HUES6 (cell line): ENCODE measurements around the gene ARHGAP20.

ENCODE experiments used
- H3K27ac ChIP-seq: 2 replicates; pipeline ENCODE4 v1.7.0; 2013; ENCODE audit warnings: low read depth, mild to moderate bottlenecking, low read length, inconsistent platforms
- H3K27me3 ChIP-seq: 2 replicates; pipeline ENCODE4 v1.6.1; 2013; ENCODE audit warnings: low read length; ENCODE audit not compliant: control insufficient read depth, insufficient read depth
- H3K36me3 ChIP-seq: 2 replicates; pipeline ENCODE4 v1.6.1; 2013; ENCODE audit warnings: low read length; ENCODE audit not compliant: control insufficient read depth, insufficient read depth
- H3K4me1 ChIP-seq: 2 replicates; pipeline ENCODE4 v1.6.1; 2013; ENCODE audit warnings: low read length; ENCODE audit not compliant: control insufficient read depth, insufficient read depth
- H3K4me3 ChIP-seq: 2 replicates; pipeline ENCODE4 v1.5.1; 2013; ENCODE audit warnings: low read depth, low read length
- H3K9ac ChIP-seq: one replicate; pipeline ENCODE4 v1.6.1; 2013; ENCODE audit warnings: mild to moderate bottlenecking, low read length
- H3K9me3 ChIP-seq: 2 replicates; pipeline ENCODE4 v1.6.1; 2013; ENCODE audit warnings: low read depth, low read length; ENCODE audit not compliant: control insufficient read depth, insufficient read depth

The ARHGAP20 gene

DNA sequence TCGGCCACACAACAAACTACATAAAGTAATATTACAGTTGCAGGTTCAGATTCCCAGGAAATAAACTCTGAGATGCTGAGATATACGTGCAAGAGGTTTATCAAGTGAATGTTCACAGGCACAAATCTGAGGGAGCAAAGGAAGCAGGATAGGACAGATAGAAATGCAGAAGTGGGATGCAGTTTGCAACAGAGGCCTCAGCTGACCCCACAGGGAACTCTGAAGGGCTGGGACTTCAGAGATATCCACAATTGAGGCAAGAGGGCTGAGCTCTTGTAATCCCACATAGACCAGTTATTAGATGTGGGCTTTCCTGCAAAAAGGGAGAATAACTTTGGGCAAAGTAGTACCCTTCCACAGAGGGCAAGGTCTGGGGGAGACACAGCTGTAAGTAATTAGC lies 25.4 kb upstream of the ARHGAP20 start:
- Histone ChIP-seq H3K9me3 (no peaks in the 10 kb centered on the region), H3K4me1 (no peaks in the 10 kb centered on the region), H3K27ac (no peak overlapping the region), H3K27me3 (no peaks in the 10 kb centered on the region), H3K9ac (no peak overlapping the region), H3K4me3 (no peak overlapping the region), H3K36me3 (no peaks in the 10 kb centered on the region)

DNA sequence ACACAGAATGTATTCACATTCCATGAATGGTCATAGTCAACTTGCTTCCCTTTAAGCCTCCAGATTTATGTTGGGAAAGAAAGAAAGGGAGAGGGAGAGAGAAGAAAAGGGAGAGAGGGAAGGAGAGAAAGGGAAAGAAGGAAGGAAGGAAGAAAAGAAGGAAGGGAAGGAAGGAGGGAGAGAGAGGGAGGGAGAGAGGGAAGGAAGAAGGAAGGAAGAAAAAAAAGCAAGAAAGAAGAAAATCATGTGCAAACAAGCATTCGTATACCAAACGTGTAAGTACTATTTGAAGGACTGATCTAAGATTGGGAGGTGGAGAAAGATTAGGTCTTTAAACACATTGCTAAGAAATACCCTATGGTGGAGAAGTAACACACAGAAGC lies 23.9 kb upstream of the ARHGAP20 start:
- H3K36me3 ChIP-seq: no peaks in the 10 kb centered on the region
- H3K27me3 ChIP-seq: no peaks in the 10 kb centered on the region
- H3K9ac ChIP-seq: no peak overlapping the region
- no peak overlapping the region for H3K4me3 ChIP-seq
- H3K4me1 ChIP-seq: no peaks in the 10 kb centered on the region
- H3K27ac ChIP-seq: no peak overlapping the region
- H3K9me3 ChIP-seq: no peaks in the 10 kb centered on the region

DNA sequence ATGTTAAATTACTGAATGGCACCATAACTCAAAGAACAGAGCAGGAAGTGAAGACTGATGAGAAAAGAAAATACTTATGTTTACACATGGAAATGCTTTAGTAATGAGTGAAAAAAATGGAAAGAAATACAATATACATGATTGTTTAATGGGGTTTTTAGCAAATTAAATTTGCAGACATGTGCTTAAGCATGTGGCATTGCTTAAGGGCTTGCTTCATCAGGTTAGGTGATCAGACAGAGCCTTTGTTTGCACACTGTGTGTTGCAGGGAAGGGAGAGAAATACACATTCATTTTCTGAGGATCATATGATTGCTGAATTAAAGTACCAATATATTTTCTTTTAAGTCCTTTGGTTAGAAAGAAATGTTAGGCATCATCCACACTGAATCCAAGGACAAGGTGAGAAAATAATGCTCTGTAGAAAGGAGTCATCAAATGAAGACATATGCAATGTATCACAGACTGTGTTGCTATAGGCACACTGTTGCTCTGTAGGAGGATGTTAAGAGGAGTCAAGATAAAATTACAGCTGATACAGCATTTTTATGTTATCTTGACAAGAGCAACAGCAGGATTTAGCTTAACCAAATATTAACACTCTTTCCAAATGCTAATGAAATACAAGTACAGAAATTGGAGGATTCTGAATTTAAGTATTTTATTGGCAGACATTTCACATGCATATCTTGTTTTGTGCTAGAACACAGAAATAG lies 23.4 kb upstream of the ARHGAP20 start:
- H3K4me3 ChIP-seq: no peak overlapping the region
- no peak overlapping the region for H3K9ac ChIP-seq
- no peak overlapping the region for H3K27ac ChIP-seq
- H3K36me3 ChIP-seq: no peaks in the 10 kb centered on the region
- no peaks in the 10 kb centered on the region for H3K4me1 ChIP-seq
- no peaks in the 10 kb centered on the region for H3K27me3 ChIP-seq
- H3K9me3 ChIP-seq: no peaks in the 10 kb centered on the region

DNA sequence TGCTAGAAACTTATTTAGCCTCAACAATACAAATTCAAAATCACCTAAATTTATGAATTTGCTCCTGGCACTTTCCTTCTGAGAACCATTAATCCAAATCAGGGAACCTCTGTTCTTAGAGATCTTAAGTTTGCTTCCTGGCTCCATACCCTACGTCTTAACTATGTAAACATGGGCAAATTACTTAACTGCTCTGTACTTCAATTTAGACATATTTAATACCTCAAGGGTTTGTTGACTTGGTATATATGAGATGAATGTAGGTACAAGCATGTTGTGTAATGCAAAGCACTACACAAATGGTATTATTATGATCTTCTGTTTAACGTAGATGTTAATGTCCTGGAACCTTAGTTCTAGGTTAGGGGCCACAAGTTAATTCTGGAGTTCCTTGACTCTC lies 22.6 kb upstream of the ARHGAP20 start:
- Histone ChIP-seq H3K4me1 (no peaks in the 10 kb centered on the region), H3K4me3 (no peak overlapping the region), H3K27ac (no peak overlapping the region), H3K36me3 (no peaks in the 10 kb centered on the region), H3K9ac (no peak overlapping the region), H3K9me3 (no peaks in the 10 kb centered on the region), H3K27me3 (no peaks in the 10 kb centered on the region)

DNA sequence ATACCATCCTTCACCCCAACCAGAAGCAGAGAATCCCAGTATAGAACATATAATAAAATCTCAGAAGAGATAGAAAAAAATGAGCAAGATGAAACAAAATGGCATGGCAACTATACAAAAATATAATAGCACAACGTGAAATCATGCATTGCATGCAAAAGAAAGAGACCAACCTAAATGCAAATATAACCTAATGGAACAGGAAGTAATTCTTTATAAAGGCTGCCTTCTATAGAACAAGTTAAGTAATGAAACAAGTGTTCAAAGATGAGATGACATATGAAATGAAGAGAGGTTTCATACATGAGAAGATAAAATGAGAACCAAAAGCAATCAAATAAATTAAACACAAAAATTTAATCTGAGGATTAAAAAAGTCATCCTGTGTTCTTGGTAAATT lies 18.5 kb upstream of the ARHGAP20 start:
- H3K4me1 ChIP-seq: no peaks in the 10 kb centered on the region
- H3K27ac ChIP-seq: no peak overlapping the region
- H3K27me3 ChIP-seq: no peaks in the 10 kb centered on the region
- H3K9ac ChIP-seq: no peak overlapping the region
- H3K4me3 ChIP-seq: no peak overlapping the region
- no peaks in the 10 kb centered on the region for H3K36me3 ChIP-seq
- H3K9me3 ChIP-seq: no peaks in the 10 kb centered on the region

DNA sequence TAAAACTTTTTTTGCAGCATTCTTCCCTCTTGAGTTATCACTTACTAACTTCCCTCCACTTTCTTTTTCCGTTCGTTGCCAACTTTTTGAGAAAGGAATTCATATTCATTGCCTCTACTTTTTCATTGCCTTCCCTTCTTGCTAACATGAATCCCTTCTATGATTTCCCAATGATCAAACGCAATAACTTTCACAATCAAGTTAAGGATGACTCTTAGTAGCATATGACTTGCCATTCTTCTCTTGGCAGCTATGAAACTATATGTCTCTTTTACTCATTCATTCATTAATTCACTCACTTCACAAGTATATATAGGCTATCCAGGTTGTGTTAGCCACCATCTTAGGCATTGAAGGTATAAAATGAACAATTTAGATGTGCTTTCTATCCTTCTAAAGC lies 16.6 kb upstream of the ARHGAP20 start:
- no peaks in the 10 kb centered on the region for H3K4me1 ChIP-seq
- no peaks in the 10 kb centered on the region for H3K9me3 ChIP-seq
- no peak overlapping the region for H3K9ac ChIP-seq
- no peak overlapping the region for H3K4me3 ChIP-seq
- no peak overlapping the region for H3K27ac ChIP-seq
- no peaks in the 10 kb centered on the region for H3K36me3 ChIP-seq
- H3K27me3 ChIP-seq: no peaks in the 10 kb centered on the region

DNA sequence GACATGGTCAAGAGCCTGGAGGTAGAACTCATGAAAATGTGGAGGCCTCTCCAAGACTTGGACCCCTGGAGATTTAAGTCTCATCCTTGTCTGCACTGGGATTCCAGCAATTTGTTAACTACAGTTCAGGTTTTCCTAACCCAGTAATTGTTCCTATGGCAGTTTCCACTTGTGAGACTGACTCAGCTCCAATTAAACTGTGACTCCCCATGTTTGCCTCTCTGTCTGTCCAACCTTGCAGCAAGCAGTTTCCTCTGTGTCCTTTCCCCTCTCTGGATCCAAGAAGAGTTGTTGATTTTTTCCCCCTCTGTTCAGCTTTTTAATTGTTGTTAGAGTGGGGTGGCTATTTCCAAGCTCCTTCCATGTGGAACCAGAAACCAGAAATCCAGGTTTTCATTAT lies 16.2 kb upstream of the ARHGAP20 start:
- Histone ChIP-seq H3K36me3 (no peaks in the 10 kb centered on the region), H3K27me3 (no peaks in the 10 kb centered on the region), H3K9me3 (no peaks in the 10 kb centered on the region), H3K27ac (no peak overlapping the region), H3K9ac (no peak overlapping the region), H3K4me1 (no peaks in the 10 kb centered on the region), H3K4me3 (no peak overlapping the region)

DNA sequence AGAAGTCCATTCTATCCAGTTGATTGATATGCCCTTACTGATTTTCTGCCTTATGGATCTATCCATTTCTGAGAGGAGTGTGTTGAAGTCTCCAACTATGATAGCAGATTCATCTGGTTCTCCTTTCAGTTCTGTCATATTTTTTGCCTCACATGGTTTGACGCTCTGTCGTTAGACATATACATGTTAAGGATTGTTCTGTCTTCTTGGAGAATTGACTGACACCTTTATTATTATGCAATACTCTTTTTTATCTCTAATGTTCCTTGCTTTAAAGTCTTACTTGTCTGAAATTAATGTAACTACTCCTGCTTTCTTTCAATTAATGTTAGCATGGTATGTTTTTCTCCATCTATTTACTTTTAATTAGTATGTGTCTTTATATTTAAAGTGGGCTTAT lies 12.1 kb upstream of the ARHGAP20 start:
- Histone ChIP-seq H3K4me1 (no peaks in the 10 kb centered on the region), H3K36me3 (no peaks in the 10 kb centered on the region), H3K4me3 (no peak overlapping the region), H3K9me3 (no peaks in the 10 kb centered on the region), H3K27ac (no peak overlapping the region), H3K9ac (no peak overlapping the region), H3K27me3 (peaks cover 19% of the 10 kb centered on the region; the same call in 1 of the 2 replicates)

DNA sequence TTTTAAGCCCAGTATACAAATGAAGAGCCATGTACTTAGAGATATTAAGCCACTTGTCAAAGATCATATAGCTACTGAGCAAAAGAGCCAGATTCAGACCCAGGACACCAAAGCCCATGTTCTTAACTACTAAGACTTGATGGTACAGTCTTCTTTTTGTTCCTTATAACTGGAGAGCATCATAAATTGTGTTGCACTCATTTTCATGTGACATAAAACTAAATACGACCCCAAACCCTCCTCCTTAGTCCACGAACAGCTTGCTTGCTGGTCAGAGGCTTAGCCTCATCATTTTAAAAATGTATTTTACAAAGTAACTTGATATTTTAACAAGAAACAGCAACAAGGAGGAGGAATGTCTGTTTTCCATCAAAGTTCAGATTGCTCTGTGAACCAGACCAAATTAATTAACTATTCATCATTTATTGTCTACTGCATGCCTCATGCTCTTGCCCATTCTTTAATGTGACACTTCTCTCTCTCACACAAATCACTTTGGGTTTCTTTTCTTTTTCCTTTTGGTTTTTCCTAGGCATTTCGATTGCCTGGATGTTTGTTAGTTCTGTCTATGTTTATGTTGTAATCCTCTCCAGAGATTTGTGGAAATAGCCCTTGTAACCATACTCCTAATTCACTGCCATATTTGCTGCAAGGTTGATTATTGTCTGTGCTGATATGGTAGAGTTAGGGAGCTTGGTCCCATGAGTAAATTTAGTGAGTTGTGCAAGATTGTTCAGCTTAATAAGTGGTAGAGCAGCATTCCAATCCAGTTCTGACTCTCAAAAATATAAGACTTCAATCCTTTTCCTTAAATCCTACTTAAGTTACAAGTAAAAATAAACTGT lies 8.4 kb upstream of the ARHGAP20 start:
- no peak overlapping the region for H3K4me3 ChIP-seq
- H3K4me1 ChIP-seq: no peaks in the 10 kb centered on the region
- H3K36me3 ChIP-seq: no peaks in the 10 kb centered on the region
- H3K9ac ChIP-seq: no peak overlapping the region
- no peak overlapping the region for H3K27ac ChIP-seq
- H3K27me3 ChIP-seq: peaks cover 50% of the 10 kb centered on the region
- H3K9me3 ChIP-seq: no peaks in the 10 kb centered on the region

DNA sequence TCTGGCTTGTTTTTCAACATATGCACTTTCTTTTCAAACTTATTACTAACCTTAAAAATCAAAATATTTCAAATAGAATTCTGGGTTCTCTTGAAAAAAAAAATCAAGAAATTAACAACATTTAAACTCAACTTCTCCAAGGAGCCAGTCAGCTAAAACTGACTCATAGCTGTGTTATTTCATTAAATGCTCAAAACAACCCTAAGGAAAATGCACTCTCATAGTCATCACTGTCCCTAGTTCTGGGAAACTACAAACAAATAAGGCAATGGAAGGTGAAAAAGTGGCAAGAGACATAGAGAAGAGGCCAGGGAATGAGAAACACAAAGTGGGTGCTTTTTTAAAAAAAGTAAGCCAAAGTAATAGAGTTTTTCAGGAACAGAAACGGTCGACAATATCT lies 4.1 kb upstream of the ARHGAP20 start:
- Histone ChIP-seq H3K36me3 (no peaks in the 10 kb centered on the region), H3K27me3 (peaks cover 90% of the 10 kb centered on the region), H3K27ac (no peak overlapping the region), H3K4me1 (peaks cover 3% of the 10 kb centered on the region; the same call in 1 of the 2 replicates), H3K4me3 (no peak overlapping the region), H3K9ac (no peak overlapping the region), H3K9me3 (no peaks in the 10 kb centered on the region)

DNA sequence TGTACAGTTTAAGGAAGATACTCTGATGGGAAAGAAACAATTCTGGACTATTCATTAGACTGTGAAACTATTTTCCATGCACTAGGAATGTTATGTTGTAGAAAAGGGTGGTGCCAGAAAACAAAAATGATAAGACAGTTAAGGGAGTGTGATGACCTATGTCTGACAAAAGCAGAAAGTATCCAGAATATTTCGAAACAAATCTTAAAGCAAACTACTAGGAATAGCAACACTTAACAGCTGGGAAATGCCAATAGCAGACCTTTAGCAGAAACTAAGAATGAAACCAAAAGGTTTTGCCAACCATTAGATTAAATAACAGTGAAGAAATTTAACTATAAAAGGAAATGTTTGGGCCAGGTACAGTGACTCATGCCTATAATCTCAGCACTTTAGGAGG lies 3.3 kb upstream of the ARHGAP20 start:
- H3K36me3 ChIP-seq: no peaks in the 10 kb centered on the region
- peaks cover 9% of the 10 kb centered on the region; the same call in 1 of the 2 replicates for H3K4me1 ChIP-seq
- H3K27ac ChIP-seq: no peak overlapping the region
- no peak overlapping the region for H3K4me3 ChIP-seq
- H3K9me3 ChIP-seq: no peaks in the 10 kb centered on the region
- H3K9ac ChIP-seq: no peak overlapping the region
- peaks cover 93% of the 10 kb centered on the region for H3K27me3 ChIP-seq
